Kidney tubule cell (primary cell): ENCODE data around the gene UBE2O.
A peak's percentile ranks its signal among the peaks of the same experiment; 100 is the strongest.

ENCODE experiments used
- DNase-seq: peaks from one replicate; pipeline ENCODE4 v3.0.0-alpha.2; 2018; ENCODE audit warnings: low spot score

Gene UBE2O

DNA sequence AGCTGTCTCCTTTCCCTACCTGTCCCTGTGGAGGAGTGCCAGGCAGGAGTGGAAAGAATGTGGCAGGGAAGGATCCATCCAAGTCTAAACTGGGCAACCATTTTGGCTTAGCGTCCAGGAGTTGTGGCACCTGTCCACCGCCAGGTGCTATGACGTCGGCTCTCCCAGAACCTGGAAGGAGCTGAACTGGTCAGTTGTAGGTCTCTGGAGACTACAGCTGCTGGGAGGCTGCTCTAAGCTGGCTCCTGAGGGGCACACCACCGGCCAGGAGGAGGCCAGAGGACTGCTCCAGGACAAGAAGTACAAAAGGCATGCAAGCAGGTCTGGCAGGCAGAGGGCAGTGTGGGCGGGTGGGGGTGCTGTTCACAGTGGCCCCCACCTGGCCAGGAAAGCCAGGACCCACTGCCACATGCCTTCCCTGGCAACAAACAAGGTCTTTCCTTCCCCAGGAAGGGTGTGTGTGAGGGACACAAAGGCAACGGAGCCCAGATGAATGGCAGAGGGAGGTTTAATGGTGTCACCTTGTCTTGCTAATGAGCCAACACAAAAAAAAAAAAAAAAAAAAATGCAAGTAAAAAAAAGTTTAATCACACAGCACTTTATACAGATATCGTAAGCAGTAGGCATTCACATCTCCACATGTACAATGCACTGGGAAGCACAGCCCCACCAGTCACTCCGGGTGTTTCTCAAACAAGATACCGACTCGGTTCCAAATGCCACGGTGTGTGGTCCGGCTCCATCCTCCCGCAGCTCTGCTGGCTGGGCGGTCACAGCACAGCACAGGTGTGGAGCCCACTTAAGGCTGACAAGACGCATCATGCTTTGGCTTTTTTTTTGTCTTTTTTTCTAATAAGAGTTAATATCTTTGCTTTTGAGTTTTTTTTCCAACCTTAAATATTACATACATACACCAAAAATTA lies 63.7 kb downstream of the UBE2O start:
- no peak for DNase-seq

- DNase-seq, result no peak
Measured at GRCh38 chr17:76386966-76387765, 65.8 kb downstream of the UBE2O start.

DNA sequence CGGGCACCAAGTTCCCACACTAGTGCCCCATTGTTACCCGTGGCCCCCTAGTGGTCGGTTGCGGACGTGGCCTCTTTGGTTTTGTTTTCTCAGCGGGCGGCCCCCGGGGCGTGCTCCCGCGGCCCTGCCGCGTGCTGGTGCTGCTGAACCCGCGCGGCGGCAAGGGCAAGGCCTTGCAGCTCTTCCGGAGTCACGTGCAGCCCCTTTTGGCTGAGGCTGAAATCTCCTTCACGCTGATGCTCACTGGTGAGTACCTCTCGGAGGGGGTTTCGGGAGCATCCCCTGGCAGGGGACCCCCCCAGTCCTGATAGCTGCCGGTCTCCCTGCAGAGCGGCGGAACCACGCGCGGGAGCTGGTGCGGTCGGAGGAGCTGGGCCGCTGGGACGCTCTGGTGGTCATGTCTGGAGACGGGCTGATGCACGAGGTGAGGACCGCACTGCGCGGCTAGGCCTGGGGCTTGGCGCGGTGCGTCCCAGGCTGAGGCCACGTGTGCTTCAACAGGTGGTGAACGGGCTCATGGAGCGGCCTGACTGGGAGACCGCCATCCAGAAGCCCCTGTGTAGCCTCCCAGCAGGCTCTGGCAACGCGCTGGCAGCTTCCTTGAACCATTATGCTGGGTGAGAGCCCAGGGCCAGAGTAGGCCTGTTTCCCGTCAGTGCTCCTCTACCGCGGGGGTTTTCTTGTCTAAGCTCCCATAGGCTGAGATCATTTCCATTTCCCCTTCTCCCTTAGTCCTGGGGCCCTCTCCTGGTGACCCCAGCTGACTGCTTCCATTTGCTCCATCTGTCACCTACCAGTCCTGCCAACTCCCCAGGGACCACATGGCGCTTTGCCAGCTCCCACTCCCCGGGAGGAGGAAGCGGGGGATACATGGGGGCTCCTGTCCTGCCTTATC lies 66.8 kb downstream of the UBE2O start:
- peak; percentile 82 for DNase-seq

- DNase-seq, result peak; percentile 76
Measured at GRCh38 chr17:76384987-76385891, 67.7 kb downstream of the UBE2O start.

GRCh38 chr17:76384222-76384986 lies 68.5 kb downstream of the UBE2O start, which contains the start of gene SPHK1:
TSS of gene SPHK1 (plus strand) at chr17:76384609. CDS start at chr17:76385645, 1,036 bp downstream.
- peak; percentile 91 for DNase-seq

- peak; percentile 62 for DNase-seq
Measured at GRCh38 chr17:76383546-76384221, 69.3 kb downstream of the UBE2O start.

- DNase-seq, result peak; percentile 78
Measured at GRCh38 chr17:76382803-76383545, 70.0 kb downstream of the UBE2O start.

DNA sequence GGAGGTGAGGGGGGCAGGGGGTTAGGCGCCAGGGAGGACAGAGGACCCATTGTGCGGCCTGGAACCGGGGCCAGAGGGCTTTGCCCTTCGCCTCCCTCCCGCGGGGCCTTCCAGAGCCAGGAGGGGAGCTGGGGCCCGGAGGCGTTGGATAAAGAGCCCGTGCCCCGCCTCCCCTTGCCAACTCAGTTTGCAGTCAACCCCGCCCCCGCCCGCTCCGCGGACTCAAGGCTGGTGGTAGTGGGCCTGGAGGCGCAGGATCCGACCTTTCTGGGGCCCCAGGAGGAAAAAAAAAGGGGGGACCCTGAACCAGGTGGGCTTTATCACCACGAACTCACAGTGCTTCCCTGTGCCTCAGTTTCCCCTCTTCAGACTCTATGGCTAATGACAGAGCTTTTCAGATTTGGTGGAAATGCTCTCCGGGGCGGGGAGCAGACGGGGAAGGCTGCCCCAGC lies 70.6 kb downstream of the UBE2O start:
- peak; percentile 44 for DNase-seq

DNA sequence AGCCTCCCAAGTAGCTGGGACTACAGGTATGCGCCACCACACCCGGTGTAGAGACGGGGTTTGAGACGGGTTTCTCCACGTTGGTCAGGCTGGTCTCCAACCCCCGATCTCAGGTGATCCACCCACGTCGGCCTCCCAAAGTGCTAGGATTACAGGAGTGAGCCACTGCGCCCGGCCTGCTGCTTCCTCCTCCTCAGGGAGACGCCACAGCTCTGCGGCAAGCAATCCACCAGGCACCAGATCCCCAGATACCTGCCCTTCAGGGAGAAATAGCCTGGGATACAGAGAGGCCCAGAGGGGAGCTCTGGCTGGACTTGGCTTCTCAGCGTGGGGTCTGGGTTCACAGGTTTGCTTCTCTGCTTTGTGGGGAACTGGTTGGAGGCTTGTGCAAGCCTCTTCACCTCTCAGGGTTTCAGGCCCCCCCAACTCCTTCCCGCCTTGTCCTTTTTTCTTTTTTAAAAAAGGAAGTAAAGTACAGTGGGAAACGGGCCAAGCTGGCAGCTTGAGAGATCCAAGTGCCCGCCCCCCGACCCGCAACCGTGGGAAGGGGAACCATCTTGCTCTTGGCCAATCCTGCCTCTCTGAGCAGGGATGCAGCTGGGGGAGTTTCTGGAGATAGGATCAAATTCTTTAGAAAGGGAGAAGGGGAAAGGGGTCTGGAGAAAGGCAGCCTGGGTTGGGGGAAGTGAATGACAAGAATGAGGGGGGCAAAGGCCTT lies 71.2 kb downstream of the UBE2O start:
- DNase-seq, result no peak

DNA sequence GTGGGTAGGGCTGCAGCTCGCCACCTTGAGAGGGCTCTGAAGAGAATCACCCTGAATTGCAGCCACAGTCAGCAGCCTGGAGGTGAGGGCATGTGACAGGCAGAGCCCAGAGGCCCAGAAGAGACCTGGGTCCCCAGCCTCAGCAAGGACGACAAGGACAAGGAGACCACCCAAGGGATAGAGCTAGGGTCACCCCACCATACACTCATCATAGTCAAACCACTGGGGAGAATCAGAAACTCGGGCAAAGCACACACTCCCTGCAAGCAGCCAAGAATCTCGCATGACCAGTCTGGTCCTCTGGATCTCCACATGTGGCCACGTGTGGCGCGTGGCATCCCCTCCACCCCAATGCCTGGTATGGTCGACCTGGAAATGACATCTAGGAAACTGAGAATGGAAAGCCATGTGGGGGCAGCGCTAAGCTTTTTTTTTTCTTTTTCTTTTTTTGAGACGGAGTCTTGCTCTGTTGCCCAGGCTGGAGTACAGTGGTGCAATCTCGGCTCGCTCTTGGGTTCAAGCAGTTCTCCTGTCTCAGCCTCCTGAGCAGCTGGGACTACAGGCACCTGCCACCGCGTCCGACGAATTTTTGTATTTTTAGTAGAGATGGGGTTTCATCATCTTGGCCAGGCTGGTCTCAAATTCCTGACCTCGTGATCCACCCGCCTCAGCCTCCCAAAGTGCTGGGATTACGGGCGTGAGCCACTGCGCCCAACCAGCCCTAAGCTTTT lies 73.1 kb downstream of the UBE2O start:
- no peak for DNase-seq

- no peak for DNase-seq
Measured at GRCh38 chr17:76379275-76379641, 73.7 kb downstream of the UBE2O start.

GRCh38 chr17:76378548-76379274 lies 74.2 kb downstream of the UBE2O start:
- DNase-seq, result no peak

DNA sequence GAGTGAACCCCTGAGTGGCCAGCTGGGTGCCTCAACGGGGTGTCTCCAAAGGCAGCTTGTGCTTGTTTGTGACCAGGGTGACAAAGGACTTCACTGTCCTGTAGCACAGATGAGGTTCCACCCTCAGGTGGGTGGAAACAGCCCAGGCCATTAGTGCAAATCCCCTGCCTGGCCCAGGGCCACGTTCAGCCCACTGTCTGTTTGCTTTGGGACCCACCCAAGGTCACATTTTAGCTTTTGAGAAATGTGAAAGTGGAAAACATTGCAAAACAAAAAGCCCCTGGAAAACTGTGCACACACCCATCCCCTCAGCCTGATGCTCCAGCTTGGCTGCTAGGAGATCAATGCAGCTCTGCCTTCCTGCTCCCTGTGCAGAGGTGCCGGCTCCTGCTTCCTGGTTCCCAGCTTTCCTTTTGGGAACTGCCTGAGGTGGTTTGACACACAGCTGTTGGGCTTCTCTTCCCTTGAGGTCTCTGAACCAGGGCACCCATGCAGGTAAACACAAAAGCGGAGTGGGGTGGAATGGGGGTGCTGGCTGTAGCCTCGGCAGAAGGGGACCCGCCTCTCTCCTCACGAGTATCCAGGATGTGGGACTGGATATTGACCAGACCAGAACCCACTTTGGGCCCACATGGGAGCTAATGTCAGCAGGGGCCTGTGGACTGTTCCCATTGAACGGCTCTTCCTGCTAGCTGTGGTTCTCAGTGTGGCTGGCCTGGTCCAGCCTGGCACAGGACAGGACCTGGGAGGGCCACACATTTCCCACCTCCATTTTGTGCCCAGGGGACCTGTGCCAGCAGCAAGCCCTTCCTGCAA lies 76.4 kb downstream of the UBE2O start:
- DNase-seq, result no peak

- DNase-seq, result peak; percentile 98
Measured at GRCh38 chr17:76371656-76372628, 81.0 kb downstream of the UBE2O start.
